HepG2 (cell line): Measurements from ENCODE around the gene ROS1.

Experiments
- CEBPB ChIP-seq: IDR thresholded peaks from 2 replicates; pipeline ENCODE4 v1.6.1; 2011; ENCODE audit warnings: low read depth, low read length, improper control_type of control experiment, borderline replicate concordance
- CTCF ChIP-seq: sonication (generic); formaldehyde crosslinking; IDR thresholded peaks from 2 replicates; pipeline ENCODE4 v1.5.0; 2020; ENCODE audit warnings: mild to moderate bottlenecking, missing genetic modification reagents, moderate library complexity
- KDM2A ChIP-seq: sonication (generic); formaldehyde crosslinking; IDR thresholded peaks from 2 replicates; pipeline ENCODE4 v1.4.0; 2020; ENCODE audit warnings: low read depth, missing genetic modification reagents, borderline replicate concordance
- MYNN ChIP-seq: sonication (generic); formaldehyde crosslinking; IDR thresholded peaks from 2 replicates; pipeline ENCODE4 v1.4.0; 2020; ENCODE audit warnings: mild to moderate bottlenecking, low read depth, missing genetic modification reagents
- RBM22 ChIP-seq: fragments of 200-400 bp; formaldehyde crosslinking; optimal IDR thresholded peaks from 2 replicates; pipeline ENCODE3; 2017; ENCODE audit warnings: mild to moderate bottlenecking, low read length, moderate library complexity

- no peak for TF ChIP-seq CTCF (CRISPR knock-in tag)
- TF ChIP-seq KDM2A (CRISPR knock-in tag): no peak
- no peak for TF ChIP-seq MYNN (CRISPR knock-in tag)
- TF ChIP-seq RBM22: no peak
- TF ChIP-seq CEBPB: no peak
Measured at GRCh38 chr6:117380298-117380697, 45.4 kb downstream of the ROS1 start.
